HUES48 (cell line): Measurements from ENCODE around the gene GPR78.

Experiments
- H3K27ac ChIP-seq: one replicate; pipeline ENCODE4 v1.7.0; 2013; ENCODE audit warnings: low read depth, low read length, inconsistent platforms
- H3K27me3 ChIP-seq: 2 replicates; pipeline ENCODE4 v1.6.1; 2013; ENCODE audit warnings: mild to moderate bottlenecking, low read length; ENCODE audit not compliant: control insufficient read depth, insufficient read depth
- H3K36me3 ChIP-seq: 2 replicates; pipeline ENCODE4 v1.6.1; 2013; ENCODE audit warnings: low read length; ENCODE audit not compliant: control insufficient read depth, insufficient read depth
- H3K4me1 ChIP-seq: 2 replicates; pipeline ENCODE4 v1.6.1; 2013; ENCODE audit warnings: mild to moderate bottlenecking, low read length; ENCODE audit not compliant: control insufficient read depth, insufficient read depth
- H3K4me3 ChIP-seq: 2 replicates; pipeline ENCODE4 v1.5.1; 2013; ENCODE audit warnings: mild to moderate bottlenecking, low read depth, low read length
- H3K9ac ChIP-seq: 2 replicates; pipeline ENCODE4 v1.6.1; 2013; ENCODE audit warnings: mild to moderate bottlenecking, low read depth, low read length, moderate library complexity
- H3K9me3 ChIP-seq: 2 replicates; pipeline ENCODE4 v1.6.1; 2013; ENCODE audit warnings: low read length; ENCODE audit not compliant: control insufficient read depth, insufficient read depth

GPR78 gene

DNA sequence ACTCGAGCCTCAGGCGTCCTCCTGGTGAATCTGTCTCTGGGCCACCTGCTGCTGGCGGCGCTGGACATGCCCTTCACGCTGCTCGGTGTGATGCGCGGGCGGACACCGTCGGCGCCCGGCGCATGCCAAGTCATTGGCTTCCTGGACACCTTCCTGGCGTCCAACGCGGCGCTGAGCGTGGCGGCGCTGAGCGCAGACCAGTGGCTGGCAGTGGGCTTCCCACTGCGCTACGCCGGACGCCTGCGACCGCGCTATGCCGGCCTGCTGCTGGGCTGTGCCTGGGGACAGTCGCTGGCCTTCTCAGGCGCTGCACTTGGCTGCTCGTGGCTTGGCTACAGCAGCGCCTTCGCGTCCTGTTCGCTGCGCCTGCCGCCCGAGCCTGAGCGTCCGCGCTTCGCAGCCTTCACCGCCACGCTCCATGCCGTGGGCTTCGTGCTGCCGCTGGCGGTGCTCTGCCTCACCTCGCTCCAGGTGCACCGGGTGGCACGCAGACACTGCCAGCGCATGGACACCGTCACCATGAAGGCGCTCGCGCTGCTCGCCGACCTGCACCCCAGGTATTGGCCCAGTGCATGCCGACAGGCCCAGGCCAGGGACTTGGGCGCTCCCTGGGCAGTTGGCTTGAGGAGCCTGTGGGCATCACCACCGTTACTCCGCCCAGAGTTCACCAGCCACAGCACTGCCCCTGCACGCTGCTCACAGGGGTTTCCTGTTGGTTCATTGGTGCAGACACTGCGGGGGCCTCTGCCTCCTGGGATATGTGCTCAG, 1.1 kb downstream of the GPR78 start:
- H3K4me3 ChIP-seq, result peak overlapping the region; percentile 49; the same call in 1 of the 2 replicates
- peaks cover 38% of the 10 kb centered on the region for H3K27me3 ChIP-seq
- H3K9me3 ChIP-seq, result no peaks in the 10 kb centered on the region
- no peaks in the 10 kb centered on the region for H3K36me3 ChIP-seq
- peaks cover 9% of the 10 kb centered on the region for H3K4me1 ChIP-seq
- no peak overlapping the region for H3K27ac ChIP-seq
- H3K9ac ChIP-seq, result no peak overlapping the region

- peaks cover 9% of the 10 kb centered on the region for H3K4me1 ChIP-seq
- H3K9ac ChIP-seq, result no peak overlapping the region
- H3K9me3 ChIP-seq, result no peaks in the 10 kb centered on the region
- no peaks in the 10 kb centered on the region for H3K36me3 ChIP-seq
- H3K4me3 ChIP-seq, result no peak overlapping the region
- no peak overlapping the region for H3K27ac ChIP-seq
- peaks cover 38% of the 10 kb centered on the region for H3K27me3 ChIP-seq
Measured at GRCh38 chr4:8582016-8582415, 1.8 kb downstream of the GPR78 start.

DNA sequence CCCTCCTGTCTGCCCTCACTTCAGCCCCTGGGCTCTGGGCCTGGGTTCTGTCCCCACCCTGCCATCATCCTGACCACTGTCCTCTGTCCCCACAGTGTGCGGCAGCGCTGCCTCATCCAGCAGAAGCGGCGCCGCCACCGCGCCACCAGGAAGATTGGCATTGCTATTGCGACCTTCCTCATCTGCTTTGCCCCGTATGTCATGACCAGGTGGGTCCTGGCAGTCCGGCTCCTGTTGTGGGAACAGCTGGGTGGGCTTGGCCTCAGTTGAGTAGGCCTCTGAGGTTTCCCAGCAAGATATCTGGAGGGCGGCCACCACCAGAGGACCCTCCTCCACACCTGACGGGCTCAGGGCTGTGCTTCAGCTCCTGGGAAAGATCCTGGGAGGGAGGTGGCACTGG, 2.2 kb downstream of the GPR78 start:
- H3K36me3 ChIP-seq, result no peaks in the 10 kb centered on the region
- no peaks in the 10 kb centered on the region for H3K9me3 ChIP-seq
- H3K9ac ChIP-seq, result no peak overlapping the region
- H3K4me1 ChIP-seq, result peaks cover 9% of the 10 kb centered on the region
- peaks cover 38% of the 10 kb centered on the region for H3K27me3 ChIP-seq
- no peak overlapping the region for H3K4me3 ChIP-seq
- H3K27ac ChIP-seq, result no peak overlapping the region

GRCh38 chr4:8582941-8583654, 2.9 kb downstream of the GPR78 start:
- H3K4me1 ChIP-seq, result peaks cover 9% of the 10 kb centered on the region
- no peaks in the 10 kb centered on the region for H3K36me3 ChIP-seq
- no peaks in the 10 kb centered on the region for H3K9me3 ChIP-seq
- no peak overlapping the region for H3K4me3 ChIP-seq
- H3K27ac ChIP-seq, result no peak overlapping the region
- H3K9ac ChIP-seq, result no peak overlapping the region
- peaks cover 38% of the 10 kb centered on the region for H3K27me3 ChIP-seq

DNA sequence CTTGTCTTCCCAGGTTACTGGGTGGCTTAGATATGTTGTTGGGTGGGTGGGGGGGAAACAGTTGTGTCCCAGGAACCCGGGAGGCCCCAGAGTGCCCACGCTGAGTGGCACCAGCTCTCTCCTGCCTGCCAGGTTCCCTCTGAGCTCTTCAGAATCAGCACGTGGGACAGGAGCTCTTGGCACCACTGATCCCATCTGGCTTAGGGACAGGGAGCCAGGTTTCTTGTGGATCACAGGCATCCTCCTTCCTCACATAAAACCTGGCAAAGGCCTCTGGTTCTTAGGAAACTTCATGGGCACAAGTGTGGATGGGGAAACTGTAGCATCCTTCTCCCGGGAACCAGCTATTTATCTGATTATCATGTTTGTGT, 3.4 kb downstream of the GPR78 start:
- Histone ChIP-seq H3K27ac (no peak overlapping the region), H3K36me3 (no peaks in the 10 kb centered on the region), H3K4me3 (no peak overlapping the region), H3K4me1 (peaks cover 9% of the 10 kb centered on the region), H3K9me3 (no peaks in the 10 kb centered on the region), H3K27me3 (peaks cover 35% of the 10 kb centered on the region), H3K9ac (no peak overlapping the region)

DNA sequence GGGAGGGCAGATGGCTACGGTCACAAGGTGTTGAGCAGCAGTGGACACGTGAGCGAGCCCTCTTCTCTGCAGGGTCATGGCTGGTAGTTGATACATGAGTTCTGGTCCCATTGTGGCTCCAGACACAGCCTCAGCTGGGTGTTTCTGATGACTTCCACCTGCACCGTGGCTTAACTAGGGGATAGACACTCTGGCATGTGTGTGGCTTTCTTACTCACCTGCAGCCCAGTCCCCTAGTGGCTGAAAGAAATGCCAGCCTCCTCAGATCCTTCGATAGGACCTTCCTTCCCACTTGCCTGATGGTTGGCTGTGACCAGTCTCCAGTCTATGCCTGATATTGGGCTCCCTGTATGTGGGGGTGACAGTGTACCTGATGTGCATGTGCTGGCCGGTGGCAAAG, 5.0 kb downstream of the GPR78 start:
- Histone ChIP-seq H3K9me3 (no peaks in the 10 kb centered on the region), H3K27me3 (peaks cover 26% of the 10 kb centered on the region), H3K27ac (no peak overlapping the region), H3K36me3 (no peaks in the 10 kb centered on the region), H3K4me3 (no peak overlapping the region), H3K9ac (no peak overlapping the region), H3K4me1 (peaks cover 5% of the 10 kb centered on the region; the same call in 1 of the 2 replicates)

DNA sequence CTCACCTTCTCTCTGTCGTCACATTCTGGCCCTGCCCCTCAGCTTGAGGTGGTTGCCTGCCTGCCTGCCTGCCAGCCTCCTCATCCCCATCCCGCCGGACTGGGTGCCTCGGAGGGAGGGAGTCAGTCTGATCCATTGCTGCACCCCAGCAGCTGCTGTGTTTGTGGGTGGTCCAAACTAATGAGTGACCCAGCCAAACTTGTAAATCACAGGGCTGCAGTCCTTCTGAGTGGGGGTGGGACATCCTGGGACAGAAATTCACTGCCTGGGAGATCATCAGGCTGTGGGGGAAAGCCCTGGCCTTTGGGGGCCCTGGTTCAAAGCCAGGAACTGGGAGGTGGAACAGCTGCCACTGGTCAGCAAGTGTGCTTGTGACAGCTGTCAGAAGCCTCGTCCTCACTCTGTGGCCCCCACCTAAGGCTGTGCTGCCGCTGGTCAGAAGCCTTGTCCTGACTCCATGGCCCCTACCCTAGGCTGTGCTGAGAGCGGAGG, 5.6 kb downstream of the GPR78 start:
- no peak overlapping the region for H3K4me3 ChIP-seq
- peaks cover 26% of the 10 kb centered on the region for H3K27me3 ChIP-seq
- H3K27ac ChIP-seq, result no peak overlapping the region
- H3K9me3 ChIP-seq, result no peaks in the 10 kb centered on the region
- H3K4me1 ChIP-seq, result peaks cover 5% of the 10 kb centered on the region; the same call in 1 of the 2 replicates
- no peak overlapping the region for H3K9ac ChIP-seq
- H3K36me3 ChIP-seq, result no peaks in the 10 kb centered on the region

DNA sequence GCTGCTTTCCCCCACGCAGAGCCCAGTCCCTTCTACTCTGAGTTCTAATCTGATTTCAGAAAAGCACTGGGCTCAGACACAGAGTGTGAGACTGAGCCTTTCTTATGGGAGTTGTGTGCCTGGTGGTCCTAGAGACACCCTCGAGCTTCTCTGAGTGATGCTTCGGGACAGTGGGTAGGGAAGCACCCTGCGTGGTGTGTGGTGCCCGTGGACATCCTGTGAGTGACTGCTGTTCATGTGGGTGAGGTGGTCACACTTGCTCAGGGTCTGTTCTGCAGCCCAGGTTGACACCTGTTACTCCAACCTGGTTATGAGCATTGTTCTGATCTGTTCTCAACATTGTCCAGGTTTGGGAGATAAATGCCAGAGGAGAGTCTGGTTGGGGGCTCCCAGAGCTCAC, 6.1 kb downstream of the GPR78 start:
- H3K36me3 ChIP-seq, result no peaks in the 10 kb centered on the region
- H3K9ac ChIP-seq, result no peak overlapping the region
- no peak overlapping the region for H3K4me3 ChIP-seq
- H3K27me3 ChIP-seq, result peaks cover 21% of the 10 kb centered on the region
- H3K4me1 ChIP-seq, result 0 out of 2 replicates have a peak, but pooled peaks cover 1% of the 10 kb centered on the region
- H3K27ac ChIP-seq, result no peak overlapping the region
- no peaks in the 10 kb centered on the region for H3K9me3 ChIP-seq

GRCh38 chr4:8586671-8587468, 6.7 kb downstream of the GPR78 start:
- no peaks in the 10 kb centered on the region for H3K9me3 ChIP-seq
- no peak overlapping the region for H3K4me3 ChIP-seq
- H3K9ac ChIP-seq, result no peak overlapping the region
- H3K27me3 ChIP-seq, result peaks cover 18% of the 10 kb centered on the region
- peaks cover 2% of the 10 kb centered on the region for H3K4me1 ChIP-seq
- no peaks in the 10 kb centered on the region for H3K36me3 ChIP-seq
- H3K27ac ChIP-seq, result no peak overlapping the region

DNA sequence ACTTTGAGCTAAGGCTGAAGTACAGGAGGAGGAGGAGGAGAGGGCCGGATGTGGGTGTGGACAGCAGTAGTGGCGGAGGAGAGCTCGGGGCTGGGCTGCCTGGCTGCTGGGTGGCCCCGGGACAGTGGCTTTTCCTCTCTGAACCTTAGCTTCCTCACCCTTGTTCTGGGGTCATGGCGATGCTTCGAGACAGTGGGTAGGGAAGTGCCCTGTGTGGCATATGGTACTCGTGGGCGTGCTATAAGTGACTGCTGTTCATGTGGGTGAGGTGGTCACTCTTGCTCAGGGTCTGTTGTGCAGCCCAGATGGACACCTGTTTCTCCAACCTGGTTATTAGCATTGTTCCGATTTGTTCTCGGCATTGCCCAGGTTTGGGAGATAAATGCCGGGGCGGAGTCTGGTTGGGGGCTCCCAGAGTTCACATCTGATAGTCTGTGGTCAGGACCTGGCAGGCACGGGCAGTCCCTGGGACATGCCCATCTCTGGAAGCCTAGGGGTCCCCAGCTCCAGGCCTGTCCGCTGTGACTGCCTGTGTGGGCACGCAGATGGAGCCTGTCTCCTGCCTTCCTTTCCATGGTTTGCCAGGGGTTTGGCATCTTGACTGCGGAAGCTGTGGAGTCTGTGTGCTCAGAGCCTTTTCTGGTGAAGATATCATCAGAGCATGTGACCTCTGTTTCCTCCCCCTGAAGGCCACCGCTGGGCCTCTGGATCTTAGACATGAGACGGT, 7.4 kb downstream of the GPR78 start:
- H3K4me1 ChIP-seq, result peaks cover 6% of the 10 kb centered on the region
- no peak overlapping the region for H3K27ac ChIP-seq
- no peaks in the 10 kb centered on the region for H3K9me3 ChIP-seq
- H3K9ac ChIP-seq, result no peak overlapping the region
- H3K36me3 ChIP-seq, result no peaks in the 10 kb centered on the region
- H3K4me3 ChIP-seq, result no peak overlapping the region
- peaks cover 12% of the 10 kb centered on the region for H3K27me3 ChIP-seq
